ENCODE results near the gene GALNT2.

The GALNT2 gene

DNA sequence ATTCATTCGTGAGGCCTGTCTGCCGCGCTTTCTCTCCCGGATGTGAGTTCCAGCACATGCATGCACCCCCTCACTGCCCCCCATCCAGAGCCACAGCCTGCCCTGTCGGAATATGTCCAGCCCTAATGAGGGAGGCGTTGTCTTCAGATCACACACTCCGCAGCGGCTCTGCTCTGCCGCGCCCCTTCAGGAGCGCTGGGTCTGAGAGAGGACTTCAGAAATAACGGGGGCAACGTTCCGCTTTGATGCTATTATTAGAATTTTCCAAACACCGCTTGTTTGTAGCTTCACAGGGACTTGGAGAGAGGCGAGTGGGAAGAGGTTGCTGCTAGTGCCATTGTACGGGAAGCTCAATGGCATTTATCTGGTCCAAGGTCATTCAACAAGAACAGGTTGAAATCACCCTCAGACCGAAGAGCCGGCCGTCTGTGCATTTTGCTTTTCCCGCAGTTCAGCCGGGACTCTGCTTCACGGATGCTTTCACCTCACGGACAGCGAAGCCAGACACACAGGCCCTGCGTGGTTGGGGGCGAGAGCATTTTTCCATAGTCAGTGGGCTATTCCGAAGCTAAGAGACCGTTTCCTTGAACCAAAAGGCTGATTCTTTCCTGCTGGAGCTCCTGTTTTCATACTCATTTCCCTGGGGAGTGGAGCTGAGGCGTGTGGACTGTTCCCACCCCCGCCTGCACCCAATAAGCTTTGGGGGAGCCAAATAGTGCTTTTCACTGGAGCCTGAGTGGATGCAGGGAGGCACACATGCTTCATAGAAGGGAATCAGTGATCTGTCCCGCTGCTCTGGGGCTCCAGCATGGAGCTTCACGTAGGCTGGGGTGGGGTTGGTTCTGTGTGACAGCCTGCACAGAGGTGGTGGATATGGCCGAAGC lies 69.7 kb downstream of the GALNT2 start:
- DNase-seq = no peak

DNA sequence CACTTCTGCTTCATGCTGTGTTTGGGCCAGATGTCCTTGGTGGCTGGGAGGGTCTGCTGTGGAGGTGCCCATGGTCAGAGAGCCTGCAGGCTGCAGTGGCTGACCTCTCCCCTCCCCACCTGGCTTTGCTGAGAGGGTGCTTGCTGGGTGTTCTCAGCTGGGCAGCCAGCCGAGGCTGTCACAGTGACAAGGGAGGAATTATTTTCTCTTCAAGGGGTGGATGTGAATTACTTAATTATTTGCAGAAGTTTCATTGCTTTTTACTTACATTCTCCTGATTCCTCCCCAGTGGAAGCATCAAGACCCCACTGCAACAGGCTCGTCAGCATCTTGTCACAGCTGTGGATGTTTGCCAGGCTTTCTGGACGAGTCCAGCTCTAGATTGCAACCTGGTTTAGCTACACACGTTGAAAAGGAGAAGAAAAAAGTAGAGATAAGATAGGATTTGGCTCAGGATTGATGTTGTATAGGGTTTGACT lies 70.3 kb downstream of the GALNT2 start:
- DNase-seq = no peak

DNA sequence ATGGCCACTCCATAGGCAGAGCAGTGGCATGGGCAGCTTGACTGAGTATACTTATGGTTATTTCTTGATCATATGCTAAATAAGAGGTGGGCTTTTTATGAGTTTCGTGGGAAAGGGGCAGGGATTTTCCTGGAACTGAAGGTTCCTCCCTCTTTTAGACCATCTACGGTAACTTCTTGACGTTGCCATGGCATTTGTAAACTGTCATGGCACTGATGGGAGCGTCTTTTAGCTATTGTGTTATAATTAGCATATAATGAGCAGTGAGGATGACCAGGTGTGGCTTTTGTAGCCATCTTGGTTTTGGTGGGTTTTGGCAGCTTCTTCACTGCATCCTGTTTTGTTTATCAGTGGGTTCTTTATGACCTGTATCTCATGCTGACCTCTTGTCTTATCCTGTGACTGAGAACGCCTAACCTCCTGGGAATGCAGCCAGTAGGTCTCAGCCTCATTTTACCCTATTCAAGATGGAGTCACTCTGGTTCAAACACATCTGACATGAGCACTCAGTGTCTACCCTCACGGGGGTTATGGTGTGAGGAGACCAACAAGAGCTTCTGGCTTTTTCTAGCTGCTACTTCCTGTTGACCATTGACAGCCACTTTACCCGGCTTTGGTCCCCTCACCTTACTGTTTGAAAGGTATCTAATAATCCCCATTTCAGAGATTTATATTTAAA lies 71.7 kb downstream of the GALNT2 start:
- no peak for DNase-seq

- DNase-seq = no peak
These were observed 72.3 kb downstream of the GALNT2 start for GRCh38 chr1:230139315-230139714.

DNA sequence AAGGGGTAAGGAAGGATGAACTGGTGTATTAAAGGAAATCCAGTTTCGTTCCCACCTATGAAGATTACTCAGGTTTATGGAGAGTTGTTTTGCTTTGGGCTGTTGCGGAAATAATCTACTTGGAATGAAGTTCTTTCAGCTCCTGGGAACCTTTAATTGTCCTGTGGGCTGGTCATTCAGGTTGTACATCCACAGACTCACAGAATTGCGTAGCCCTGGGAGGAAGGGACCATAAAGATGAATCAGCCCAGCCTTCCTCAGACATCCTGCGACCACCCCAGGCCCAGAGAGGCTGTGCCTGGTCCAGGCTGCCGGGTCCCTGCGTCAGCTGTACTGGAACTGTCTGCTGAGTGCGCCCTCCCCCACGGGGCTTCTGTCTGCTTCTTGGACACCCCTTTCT lies 72.7 kb downstream of the GALNT2 start:
- DNase-seq = no peak

DNA sequence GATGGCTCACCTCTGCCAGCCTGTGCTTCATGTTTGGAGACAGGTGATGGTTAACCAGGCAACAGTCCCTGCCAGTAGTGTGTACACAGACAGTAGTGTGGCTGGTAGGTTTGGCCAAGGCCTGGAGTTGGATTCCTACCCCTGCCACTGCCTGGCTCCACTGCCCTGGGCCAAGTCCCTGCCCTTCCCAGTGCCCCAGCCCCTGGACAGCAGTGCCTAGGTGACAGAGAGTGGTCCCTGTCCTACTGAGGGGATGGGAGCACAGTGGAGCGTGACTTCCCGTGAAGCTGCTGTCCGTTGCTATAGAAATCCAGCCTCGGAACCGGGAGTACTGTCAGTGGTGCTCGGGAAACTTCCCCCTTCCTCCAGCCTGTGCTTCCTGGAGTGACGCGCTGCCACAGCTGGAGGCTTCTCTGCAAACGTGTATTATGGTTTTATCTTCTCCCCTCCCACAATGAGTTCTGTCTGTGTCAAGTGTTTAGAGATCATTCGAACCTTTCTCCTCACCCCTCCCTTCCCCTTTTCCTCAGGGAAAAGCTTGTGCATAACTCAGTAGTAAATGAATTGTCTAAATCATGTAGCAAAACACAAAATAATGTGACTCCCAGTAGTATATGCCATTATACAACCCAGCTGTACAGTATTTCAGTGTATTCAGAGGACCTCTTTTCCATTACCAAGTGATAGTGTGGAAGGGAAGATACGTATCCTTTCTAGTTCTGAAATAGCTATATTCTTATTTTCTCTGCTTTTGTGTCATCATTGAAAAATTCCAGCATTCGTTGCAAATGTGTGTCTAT lies 73.4 kb downstream of the GALNT2 start:
- no peak for DNase-seq

GRCh38 chr1:230141021-230141648 lies 74.1 kb downstream of the GALNT2 start:
- no peak for DNase-seq

GRCh38 chr1:230141797-230142607 lies 75.0 kb downstream of the GALNT2 start:
- DNase-seq = no peak

- DNase-seq = no peak
These were observed 75.7 kb downstream of the GALNT2 start for GRCh38 chr1:230142608-230143210.

DNA sequence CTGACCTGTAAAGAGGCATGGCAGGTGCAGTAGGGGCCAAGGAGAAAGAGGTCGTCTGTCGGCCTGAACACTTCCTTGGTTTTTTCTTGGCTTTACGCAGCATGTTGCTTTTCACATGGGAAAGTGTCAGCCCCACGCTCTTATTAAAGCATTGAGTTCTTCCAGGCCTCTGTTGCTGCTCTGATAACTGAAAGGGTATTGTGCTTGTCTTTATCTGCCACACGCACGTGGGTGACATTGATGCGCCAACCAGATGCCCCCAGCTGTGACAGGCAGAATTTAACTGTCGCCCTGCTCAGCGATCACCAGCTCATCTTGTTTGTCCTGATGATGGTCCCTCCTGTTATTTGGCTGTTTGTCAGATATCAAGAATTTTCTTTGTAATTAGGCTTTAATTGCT lies 76.5 kb downstream of the GALNT2 start:
- no peak for DNase-seq

GRCh38 chr1:230144010-230144614 lies 77.1 kb downstream of the GALNT2 start:
- DNase-seq = no peak

GRCh38 chr1:230144758-230145504 lies 77.9 kb downstream of the GALNT2 start:
- no peak for DNase-seq

DNA sequence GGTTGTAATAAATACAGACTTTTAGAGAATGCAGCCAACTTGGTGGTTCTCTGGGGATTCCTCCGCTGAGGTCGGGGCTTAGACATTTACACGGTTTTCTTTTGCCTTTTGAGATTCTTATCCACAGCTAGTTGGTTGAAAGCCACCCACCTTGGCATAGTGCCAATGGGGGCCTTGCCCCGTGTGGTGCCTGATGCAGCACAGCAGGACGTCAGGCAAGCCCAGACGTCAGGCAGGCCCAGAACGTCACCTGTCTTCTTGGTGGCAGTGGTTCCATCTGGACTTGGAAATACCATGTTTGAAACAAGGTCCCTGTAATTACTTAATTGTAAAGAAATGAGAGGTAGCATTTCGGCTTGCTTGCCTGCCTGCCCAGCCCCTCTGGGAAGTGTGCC lies 78.5 kb downstream of the GALNT2 start:
- no peak for DNase-seq

DNA sequence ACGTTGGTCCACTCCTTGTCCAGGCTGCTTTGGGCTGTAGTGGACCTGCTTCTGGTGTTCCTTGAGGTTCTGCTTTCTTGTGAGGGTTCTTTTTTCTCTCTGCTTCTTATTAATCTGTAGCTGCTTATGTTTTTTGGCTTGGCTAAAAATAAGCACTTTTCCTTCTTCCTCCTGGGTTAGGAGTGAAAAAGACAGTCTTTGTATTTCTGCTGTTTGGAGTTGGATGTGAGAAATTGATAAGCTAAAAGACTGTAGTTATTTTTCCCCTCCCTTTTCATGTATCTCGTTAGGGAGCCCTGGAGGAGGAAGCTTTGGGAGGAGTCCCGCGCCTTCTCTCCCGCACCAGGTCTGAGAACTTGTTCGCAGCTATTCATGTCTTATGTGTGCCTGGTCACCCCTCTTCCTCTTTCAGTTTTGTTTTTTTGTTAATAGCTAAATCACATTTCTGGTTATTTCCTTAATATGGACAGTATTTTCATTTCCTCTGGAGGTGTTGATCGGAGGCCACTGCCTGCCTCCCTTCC lies 79.0 kb downstream of the GALNT2 start:
- no peak for DNase-seq

DNA sequence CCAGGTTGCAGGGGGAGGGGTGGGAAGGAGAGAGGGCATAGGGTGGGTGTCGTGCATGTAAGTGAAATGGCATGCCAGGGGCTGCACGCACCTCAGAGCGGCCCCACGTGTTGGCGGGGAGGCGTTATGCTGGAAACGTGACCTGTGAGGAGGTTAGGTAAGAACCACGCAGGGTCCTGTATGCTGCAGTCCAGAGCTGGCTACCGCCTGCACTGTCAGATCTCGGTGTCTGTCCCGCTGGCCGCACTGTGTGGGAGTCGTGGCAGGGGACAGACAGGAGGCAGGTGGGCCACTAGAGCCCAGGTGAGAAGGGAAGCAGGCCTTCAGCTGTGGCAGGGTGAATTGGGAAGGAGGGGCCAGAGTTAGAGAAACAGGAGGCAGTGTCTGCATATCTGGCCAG lies 79.7 kb downstream of the GALNT2 start:
- DNase-seq = no peak

DNA sequence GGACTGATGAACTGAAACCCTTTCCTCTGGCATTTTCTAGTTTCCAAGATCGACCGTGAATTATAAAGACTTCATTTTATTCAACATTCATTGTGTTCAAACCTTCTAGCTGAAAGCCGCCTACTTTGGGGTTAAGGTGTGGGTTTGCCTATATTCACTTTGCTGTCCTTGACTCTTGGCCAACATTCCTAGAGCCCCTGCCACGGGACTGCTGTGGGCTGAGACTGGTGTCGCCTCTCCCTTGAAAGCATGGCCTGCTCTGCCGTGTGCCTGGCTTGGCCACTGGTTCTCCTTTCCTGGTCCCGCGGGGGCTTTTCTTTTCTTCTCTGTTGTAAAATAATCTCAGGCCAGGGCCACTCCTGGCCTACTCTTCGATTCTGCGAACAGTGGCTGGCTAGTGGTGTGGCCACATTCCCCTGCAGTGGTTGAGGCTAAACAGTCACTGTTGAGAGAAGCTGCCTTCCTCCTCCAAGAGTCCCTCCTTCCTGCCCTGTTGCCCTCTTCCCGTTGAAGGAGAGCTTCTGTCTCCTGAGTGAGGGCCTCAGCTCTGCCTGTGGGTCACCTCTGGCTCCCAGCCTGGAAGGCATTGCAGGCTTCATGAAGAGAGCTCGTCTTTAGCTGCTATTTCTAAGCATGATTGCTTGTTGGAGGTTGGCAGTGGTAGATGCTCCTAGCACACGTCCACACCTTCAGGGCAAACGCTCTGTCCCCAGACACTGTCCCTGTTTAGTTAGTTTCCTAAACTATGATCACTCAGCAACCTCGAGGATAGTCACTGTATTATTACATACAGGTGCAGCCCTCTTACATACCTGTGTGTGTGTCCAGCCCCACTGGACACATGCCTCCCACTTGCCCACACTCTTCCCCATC lies 80.5 kb downstream of the GALNT2 start:
- no peak for DNase-seq

GRCh38 chr1:230148126-230148652 lies 81.2 kb downstream of the GALNT2 start:
- peak; percentile 31 for DNase-seq

- DNase-seq = no peak
These were observed 81.9 kb downstream of the GALNT2 start for GRCh38 chr1:230148768-230149469.

Measured in right forelimb (tissue), 1 donor.